Naive B cell (primary cell): Measurements from ENCODE around the gene CACNA1I. TPM values are rescaled to one million over a fixed set of nuclear protein-coding genes. Genes with fewer than 3 reads are reported as not detected.

Experiments
- ATAC-seq, 2 donors: fragments of 150-1000 bp; cut with Tn5 transposase; 2 replicates each; pipeline ENCODE4 v1.10.0; 2021; ENCODE audit warnings: low read depth in 2 of 2, mild to moderate bottlenecking in 2 of 2, moderate library complexity in 2 of 2
- DNase-seq: peaks from one replicate; pipeline ENCODE4 v3.0.0; 2022
- H3K27ac Mint-ChIP-seq, 6 donors: one replicate each; pipeline ENCODE4 v1.8.0; 2020 to 2022; ENCODE audit warnings: mild to moderate bottlenecking in 6 of 6, mixed read lengths in 6 of 6, moderate library complexity in 5 of 6, inconsistent platforms in 2 of 6
- H3K27me3 Mint-ChIP-seq, 3 donors: one replicate each; pipeline ENCODE4 v1.8.0; 2021 to 2022; ENCODE audit warnings: mixed read lengths in 3 of 3, mild to moderate bottlenecking in 1 of 3
- H3K36me3 Mint-ChIP-seq, 2 donors: one replicate each; pipeline ENCODE4 v1.8.0; 2020 to 2022; ENCODE audit warnings: mixed read lengths in 2 of 2, inconsistent platforms in 1 of 2, mild to moderate bottlenecking in 1 of 2
- H3K4me1 Mint-ChIP-seq, 3 donors: one replicate each; pipeline ENCODE4 v1.8.0; 2020 to 2022; ENCODE audit warnings: mixed read lengths in 3 of 3, inconsistent platforms in 1 of 3, mild to moderate bottlenecking in 1 of 3, moderate library complexity in 1 of 3
- H3K4me3 Mint-ChIP-seq, 8 donors: one replicate each; pipeline ENCODE4 v1.8.0; 2020 to 2022; ENCODE audit warnings: mild to moderate bottlenecking in 8 of 8, mixed read lengths in 8 of 8, moderate library complexity in 8 of 8, inconsistent platforms in 2 of 8
- H3K9me3 Mint-ChIP-seq, 7 donors: one replicate each; pipeline ENCODE4 v1.8.0; 2020 to 2022; ENCODE audit warnings: mixed read lengths in 7 of 7, mild to moderate bottlenecking in 5 of 7, inconsistent platforms in 2 of 7, moderate library complexity in 1 of 7
- polyA plus RNA-seq, 6 donors: library from polyadenylated mRNA; unstranded; fragments of 300-500 nt; fragmentation: Illumina TruSeq; gene quantifications; one replicate each; pipeline ENCODE4 v1.2.3, GENCODE V29; 2021; ENCODE audit warnings: low read depth in 6 of 6

The CACNA1I gene
- polyA plus RNA-seq, 6 donors from 2014 or later, result not detected

DNA sequence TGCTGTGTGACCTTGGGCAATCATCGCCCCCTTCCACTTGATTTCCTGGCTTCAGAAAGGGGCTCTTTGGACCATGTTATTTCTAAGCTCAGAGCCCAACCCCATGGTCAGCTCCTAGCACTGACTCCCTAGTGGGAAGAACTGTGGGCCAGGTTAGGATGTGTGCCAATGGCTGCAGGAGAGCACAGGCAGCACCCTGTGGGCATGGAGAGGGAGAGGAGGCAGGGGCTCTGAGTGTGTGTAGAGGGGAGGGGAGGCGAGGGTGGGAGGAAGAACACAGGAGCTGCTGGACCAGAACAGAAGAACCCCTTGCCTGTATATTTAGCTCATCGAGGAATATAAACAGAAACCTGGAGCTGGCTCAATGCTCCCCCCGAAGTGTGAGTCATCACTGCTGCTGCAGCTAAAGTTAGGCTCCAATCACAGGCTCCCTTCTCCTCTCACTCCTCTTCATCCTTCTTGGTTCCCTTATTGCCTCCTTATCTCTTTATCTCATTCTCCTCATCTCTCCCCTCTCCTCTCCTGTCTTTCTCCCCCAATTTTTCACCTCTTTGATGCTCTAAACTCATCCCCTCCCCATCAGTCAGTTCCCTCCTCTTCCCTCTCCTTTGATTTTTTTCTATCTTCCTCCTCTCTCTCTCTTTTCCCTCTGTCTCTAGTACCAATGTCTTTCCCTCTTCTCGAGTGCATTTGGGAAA, 23.5 kb upstream of the CACNA1I start:
- Mint-ChIP-seq H3K36me3 (peaks cover 0 to 8% of the 10 kb centered on the region in 2 donors), H3K27me3 (peaks cover 54 to 70% (median 70%) of the 10 kb centered on the region in 3 donors), H3K9me3 (peaks cover 0 to 4% (median 0%) of the 10 kb centered on the region in 7 donors), H3K4me3 (no peak overlapping the region), H3K4me1 (peaks cover 13 to 20% (median 18%) of the 10 kb centered on the region in 3 donors), H3K27ac (peak overlapping the region in 1 of 6 donors; percentile 3)
- DNase-seq (no peak), ATAC-seq (no peak)

DNA sequence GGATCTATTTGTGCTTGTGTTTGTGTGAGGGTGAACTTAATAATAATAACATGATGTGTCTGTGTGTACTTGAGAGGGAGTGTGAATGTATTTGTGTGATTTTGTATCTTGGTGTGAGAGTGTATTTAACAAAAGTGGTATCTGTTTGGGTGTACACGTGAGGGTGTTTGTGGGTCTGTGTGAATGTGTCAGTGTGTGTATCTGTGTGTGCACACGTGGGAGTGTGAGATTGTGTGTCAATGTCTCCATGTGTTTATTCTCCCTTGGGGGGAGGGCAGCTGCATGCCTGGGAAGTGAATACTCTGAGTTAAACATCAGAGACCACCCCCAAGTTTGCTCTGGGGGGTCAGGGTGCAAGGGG, 23.0 kb upstream of the CACNA1I start:
- H3K27me3 Mint-ChIP-seq, result peaks cover 57 to 75% (median 69%) of the 10 kb centered on the region in 3 donors
- H3K4me3 Mint-ChIP-seq, result no peak overlapping the region
- peak overlapping the region in 1 of 6 donors; percentile 3 for H3K27ac Mint-ChIP-seq
- peaks cover 0 to 4% (median 0%) of the 10 kb centered on the region in 7 donors for H3K9me3 Mint-ChIP-seq
- H3K36me3 Mint-ChIP-seq, result peaks cover 0 to 8% of the 10 kb centered on the region in 2 donors
- DNase-seq (no peak), ATAC-seq (no peak)
- H3K4me1 Mint-ChIP-seq, result peaks cover 13 to 20% (median 18%) of the 10 kb centered on the region in 3 donors

DNA sequence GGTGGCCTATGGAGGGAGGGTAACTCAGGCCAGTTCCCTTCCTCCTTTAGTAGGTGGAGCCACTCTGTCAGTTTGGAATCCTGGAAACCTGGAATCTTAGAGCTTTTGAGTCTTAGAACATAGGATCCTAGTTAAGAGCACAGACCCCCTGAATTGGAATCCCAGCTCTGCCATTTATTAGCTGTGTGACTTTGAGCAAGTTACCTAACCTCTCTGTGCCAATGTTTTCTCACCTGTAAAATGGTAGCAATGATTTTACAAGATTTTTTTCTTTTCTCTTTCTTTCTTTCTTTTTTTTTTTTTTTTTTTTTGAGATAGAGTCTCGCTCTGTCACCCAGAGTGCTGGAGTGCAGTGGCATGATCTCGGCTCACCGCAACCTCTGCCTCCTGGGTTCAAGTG, 17.1 kb upstream of the CACNA1I start:
- Mint-ChIP-seq H3K9me3 (peaks cover 0 to 3% (median 0%) of the 10 kb centered on the region in 7 donors), H3K4me1 (peaks cover 0 to 9% (median 7%) of the 10 kb centered on the region in 3 donors), H3K36me3 (no peaks in the 10 kb centered on the region), H3K27ac (no peak overlapping the region), H3K27me3 (peaks cover 56 to 71% (median 56%) of the 10 kb centered on the region in 3 donors), H3K4me3 (peak overlapping the region in 1 of 8 donors; percentile 21)
- ATAC-seq, result no peak
- DNase-seq, result no peak

DNA sequence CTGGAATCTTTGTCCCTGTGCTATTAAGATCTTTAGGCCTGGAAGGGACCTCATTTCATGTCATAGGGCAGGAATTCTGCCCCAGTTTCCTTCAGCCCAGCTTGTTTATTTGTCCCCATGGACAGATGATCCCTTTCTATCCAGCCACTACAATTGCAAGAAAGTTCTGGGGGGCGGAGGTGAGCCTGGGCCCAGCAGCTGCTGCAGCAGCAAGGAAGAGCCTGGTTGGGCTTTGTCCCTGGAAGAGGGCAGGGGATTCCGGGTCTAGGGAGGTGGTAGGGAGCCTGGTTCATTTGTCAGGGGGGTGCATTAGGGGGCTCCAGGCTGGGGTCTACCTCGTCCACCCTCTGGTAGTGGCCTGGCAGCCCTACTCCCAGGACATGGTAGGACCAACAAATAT, 16.4 kb upstream of the CACNA1I start:
- H3K4me3 Mint-ChIP-seq, result peak overlapping the region in 1 of 8 donors; percentile 64
- DNase-seq (no peak), ATAC-seq (no peak)
- H3K36me3 Mint-ChIP-seq, result no peaks in the 10 kb centered on the region
- peak overlapping the region in 2 of 6 donors; percentile 19 to 54 for H3K27ac Mint-ChIP-seq
- peaks cover 0 to 3% (median 0%) of the 10 kb centered on the region in 7 donors for H3K9me3 Mint-ChIP-seq
- H3K4me1 Mint-ChIP-seq, result peaks cover 0 to 11% (median 9%) of the 10 kb centered on the region in 3 donors
- peaks cover 60 to 77% (median 63%) of the 10 kb centered on the region in 3 donors for H3K27me3 Mint-ChIP-seq

DNA sequence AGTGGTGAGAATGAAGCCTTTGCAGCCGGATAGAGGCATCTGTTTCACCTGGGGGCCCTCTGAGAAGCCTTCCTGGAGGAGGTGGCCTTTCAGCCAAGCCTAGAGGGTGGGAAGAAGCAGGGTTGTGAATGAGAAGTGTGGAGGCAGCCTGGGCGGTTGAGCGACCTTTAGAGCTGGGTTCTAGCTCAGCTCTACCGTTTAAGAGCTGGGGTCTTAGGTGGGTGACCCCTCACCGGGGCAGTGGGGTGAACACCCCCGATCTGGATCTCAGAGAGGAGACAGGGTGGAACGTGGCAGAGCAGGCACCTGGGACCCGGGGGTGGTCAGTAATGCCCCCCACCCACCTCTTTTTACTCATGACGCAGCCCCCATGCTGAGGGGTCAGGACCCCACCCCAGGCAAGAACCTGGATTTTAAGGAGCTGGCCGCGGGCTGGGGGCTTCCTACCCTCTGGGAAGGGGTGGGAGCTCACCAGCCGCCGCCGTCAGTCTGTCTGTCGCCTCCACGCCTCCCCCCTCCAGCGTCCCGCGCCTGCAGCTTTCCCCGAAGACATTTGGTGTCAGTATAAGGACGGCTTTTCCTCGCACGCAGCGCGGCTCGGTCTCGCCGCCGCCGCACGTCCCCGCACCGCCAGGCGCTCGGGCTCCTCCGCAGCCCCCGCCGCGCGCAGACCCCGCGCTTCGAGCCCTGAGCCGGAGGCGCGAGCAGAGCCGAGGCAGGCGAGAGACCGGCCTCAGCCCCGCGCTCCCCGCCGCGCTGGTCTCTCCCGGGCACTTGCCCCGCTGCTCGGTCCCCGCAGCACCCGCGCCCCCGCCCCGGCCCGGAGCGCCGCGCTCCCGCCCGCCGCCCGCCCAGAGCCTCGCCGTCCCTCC, 13.3 kb upstream of the CACNA1I start:
- H3K4me3 Mint-ChIP-seq, result peak overlapping the region in 7 of 8 donors; percentile 49 to 81 (median 78)
- H3K27me3 Mint-ChIP-seq, result peaks cover 44 to 68% (median 58%) of the 10 kb centered on the region in 3 donors
- peak overlapping the region in 1 of 6 donors; percentile 39 for H3K27ac Mint-ChIP-seq
- DNase-seq, result no peak
- ATAC-seq, result peak; percentile 25 to 54
- H3K4me1 Mint-ChIP-seq, result peaks cover 0 to 15% (median 9%) of the 10 kb centered on the region in 3 donors
- no peaks in the 10 kb centered on the region for H3K36me3 Mint-ChIP-seq
- peaks cover 0 to 3% (median 0%) of the 10 kb centered on the region in 7 donors for H3K9me3 Mint-ChIP-seq

DNA sequence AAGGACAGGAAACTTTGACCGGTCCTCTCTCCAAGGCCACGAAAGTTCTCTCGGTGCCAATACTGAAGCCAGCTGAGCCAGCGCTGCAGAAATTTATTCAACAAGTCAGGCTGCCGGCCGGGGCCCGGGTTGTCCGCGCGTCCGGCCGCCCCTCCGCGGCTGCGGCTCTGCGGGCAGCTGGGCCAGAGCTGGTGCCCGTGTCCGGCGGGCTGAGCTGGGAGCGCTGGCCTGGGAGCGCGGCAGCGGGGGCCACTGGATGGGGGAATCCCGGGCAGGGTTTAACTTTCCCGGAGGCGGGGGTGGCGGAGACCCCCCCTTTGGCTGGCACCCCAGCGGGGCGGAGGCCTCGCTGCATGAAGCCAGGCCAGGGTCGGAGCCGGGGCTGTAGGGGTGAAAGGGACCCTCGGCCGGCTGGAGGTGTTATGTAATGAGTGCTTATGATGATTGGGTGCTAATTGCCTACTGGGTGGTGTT, 12.3 kb upstream of the CACNA1I start:
- Mint-ChIP-seq H3K27ac (no peak overlapping the region), H3K4me3 (peak overlapping the region in 7 of 8 donors; percentile 61 to 83 (median 72)), H3K9me3 (peaks cover 0 to 3% (median 0%) of the 10 kb centered on the region in 7 donors), H3K36me3 (no peaks in the 10 kb centered on the region), H3K4me1 (peaks cover 0 to 15% (median 9%) of the 10 kb centered on the region in 3 donors), H3K27me3 (peaks cover 37 to 57% (median 48%) of the 10 kb centered on the region in 3 donors)
- no peak for ATAC-seq
- DNase-seq, result no peak

DNA sequence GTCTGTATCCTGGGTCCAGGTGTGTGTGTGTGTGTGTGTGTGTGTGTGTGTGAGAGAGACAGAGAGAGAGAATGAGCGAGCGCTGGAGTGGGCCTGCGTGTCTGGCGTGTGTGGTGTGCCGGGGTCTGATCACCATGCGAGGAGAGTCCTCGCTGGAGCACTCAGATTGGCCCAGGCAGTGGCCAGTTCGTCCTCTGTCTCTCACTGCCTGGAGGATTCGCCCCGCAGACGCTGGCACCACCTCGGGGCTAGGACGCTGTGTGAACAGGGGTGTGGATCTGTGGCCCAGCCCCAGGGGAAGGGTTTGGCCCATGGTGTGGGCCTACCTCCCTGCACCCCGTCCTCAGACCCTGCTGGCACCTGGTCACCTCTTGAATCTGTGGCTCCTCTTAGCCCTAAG, 11.6 kb upstream of the CACNA1I start:
- ATAC-seq (no peak), DNase-seq (no peak)
- Mint-ChIP-seq H3K9me3 (peaks cover 0 to 3% (median 0%) of the 10 kb centered on the region in 7 donors), H3K27ac (peak overlapping the region in 1 of 6 donors; percentile 23), H3K36me3 (no peaks in the 10 kb centered on the region), H3K27me3 (peaks cover 35 to 52% (median 47%) of the 10 kb centered on the region in 3 donors), H3K4me3 (peak overlapping the region in 2 of 8 donors; percentile 58 to 80), H3K4me1 (peaks cover 0 to 15% (median 9%) of the 10 kb centered on the region in 3 donors)

DNA sequence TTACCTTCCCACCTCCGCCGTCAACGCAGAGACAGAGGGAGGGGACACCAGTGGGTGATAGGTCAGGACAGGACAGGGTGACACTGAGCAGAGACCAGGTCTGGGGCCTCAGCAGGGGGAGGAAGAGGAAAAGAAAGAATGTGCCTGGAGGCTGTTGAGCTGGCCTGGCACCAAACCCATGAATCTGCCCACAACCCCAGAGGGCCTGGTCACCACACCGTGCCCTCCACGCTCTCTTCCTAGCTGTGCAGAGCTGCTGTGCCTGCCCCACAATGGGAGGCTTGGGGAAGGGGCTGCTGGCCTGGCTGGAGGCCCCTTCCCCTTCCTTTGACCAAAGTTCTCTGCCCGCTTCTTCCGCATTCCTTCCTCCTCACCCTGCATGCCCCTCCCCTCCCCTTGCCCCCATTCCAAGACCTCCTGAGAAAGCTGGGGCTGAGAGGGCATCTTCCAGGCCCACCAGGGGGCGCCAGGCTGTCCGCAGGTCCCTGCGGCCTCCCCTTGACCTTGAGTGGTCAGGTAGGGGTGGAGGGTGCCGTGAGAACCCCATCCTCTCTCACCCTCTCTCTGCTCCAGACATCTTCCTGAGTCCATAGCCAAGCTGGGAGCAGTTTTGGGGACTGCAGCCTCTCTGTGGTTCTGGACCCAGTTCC, 11.0 kb upstream of the CACNA1I start:
- Mint-ChIP-seq H3K36me3 (no peaks in the 10 kb centered on the region), H3K27ac (no peak overlapping the region), H3K27me3 (peaks cover 30 to 46% (median 41%) of the 10 kb centered on the region in 3 donors), H3K4me1 (peaks cover 0 to 15% (median 9%) of the 10 kb centered on the region in 3 donors), H3K9me3 (peaks cover 0 to 3% (median 0%) of the 10 kb centered on the region in 7 donors), H3K4me3 (no peak overlapping the region)
- ATAC-seq (no peak), DNase-seq (no peak)

DNA sequence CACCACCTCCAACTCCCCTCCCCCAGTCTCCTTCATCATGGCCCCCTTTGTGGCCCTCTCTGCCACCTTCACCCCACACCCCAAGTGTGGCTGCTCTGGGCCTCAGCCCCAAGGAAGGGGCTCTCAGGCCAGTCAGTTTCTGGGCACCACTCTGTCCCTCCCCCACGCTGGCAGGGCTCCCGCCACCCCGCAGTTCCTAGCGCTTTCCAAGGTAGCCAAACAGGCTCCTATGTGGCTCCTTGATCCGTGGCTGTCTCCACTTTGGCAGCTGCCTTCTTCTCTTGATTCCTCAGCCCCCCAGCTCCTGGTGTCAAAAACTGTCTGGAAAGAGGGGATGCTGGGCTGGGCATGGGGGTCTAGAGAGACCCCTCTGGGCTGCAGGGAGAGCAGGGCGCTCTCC, 10.4 kb upstream of the CACNA1I start:
- Mint-ChIP-seq H3K4me3 (peak overlapping the region in 1 of 8 donors; percentile 10), H3K27ac (peak overlapping the region in 1 of 6 donors; percentile 54), H3K4me1 (peaks cover 0 to 15% (median 9%) of the 10 kb centered on the region in 3 donors), H3K36me3 (peaks cover 0 to under 1% of the 10 kb centered on the region in 2 donors), H3K9me3 (peaks cover 0 to 3% (median 0%) of the 10 kb centered on the region in 7 donors), H3K27me3 (peaks cover 28 to 43% (median 41%) of the 10 kb centered on the region in 3 donors)
- ATAC-seq, result no peak
- DNase-seq, result no peak

DNA sequence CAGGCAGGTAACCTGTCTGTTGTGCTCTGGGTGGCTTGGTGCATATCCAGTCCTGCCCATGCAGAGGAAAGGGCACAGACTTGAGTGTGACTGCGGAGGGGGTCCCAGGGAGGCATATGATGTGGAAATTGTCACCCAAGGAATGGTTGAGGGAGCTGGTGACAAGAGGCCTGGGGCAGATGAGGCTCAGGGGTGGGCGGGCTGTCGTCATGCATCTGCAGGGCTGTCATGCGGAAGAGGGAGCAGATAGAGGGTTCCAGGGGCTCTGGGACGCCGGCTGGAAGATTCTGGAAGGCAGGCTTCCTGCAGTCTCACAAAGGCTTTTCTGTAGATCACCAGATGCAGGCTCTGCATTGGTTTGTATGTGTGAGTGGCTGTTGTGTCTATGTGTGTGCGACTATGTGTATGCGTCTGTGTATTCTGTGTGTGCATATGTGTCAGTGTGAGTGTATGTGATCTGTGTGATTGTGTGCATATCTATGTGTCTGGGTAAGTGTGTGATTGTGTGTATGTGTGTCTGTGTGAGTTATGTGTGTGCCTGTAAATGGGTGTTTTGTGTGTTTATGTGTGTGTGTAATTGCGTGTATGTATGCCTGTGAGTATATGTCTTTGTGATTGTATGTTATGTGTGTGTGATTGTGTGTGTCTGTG, 7.6 kb upstream of the CACNA1I start:
- H3K27ac Mint-ChIP-seq, result no peak overlapping the region
- H3K9me3 Mint-ChIP-seq, result peaks cover 0 to 8% (median 5%) of the 10 kb centered on the region in 7 donors
- no peak overlapping the region for H3K4me3 Mint-ChIP-seq
- peaks cover 10 to 28% (median 22%) of the 10 kb centered on the region in 3 donors for H3K27me3 Mint-ChIP-seq
- no peak for DNase-seq
- no peak for ATAC-seq
- peaks cover 0 to 10% of the 10 kb centered on the region in 2 donors for H3K36me3 Mint-ChIP-seq
- peaks cover 10 to 24% (median 13%) of the 10 kb centered on the region in 3 donors for H3K4me1 Mint-ChIP-seq

DNA sequence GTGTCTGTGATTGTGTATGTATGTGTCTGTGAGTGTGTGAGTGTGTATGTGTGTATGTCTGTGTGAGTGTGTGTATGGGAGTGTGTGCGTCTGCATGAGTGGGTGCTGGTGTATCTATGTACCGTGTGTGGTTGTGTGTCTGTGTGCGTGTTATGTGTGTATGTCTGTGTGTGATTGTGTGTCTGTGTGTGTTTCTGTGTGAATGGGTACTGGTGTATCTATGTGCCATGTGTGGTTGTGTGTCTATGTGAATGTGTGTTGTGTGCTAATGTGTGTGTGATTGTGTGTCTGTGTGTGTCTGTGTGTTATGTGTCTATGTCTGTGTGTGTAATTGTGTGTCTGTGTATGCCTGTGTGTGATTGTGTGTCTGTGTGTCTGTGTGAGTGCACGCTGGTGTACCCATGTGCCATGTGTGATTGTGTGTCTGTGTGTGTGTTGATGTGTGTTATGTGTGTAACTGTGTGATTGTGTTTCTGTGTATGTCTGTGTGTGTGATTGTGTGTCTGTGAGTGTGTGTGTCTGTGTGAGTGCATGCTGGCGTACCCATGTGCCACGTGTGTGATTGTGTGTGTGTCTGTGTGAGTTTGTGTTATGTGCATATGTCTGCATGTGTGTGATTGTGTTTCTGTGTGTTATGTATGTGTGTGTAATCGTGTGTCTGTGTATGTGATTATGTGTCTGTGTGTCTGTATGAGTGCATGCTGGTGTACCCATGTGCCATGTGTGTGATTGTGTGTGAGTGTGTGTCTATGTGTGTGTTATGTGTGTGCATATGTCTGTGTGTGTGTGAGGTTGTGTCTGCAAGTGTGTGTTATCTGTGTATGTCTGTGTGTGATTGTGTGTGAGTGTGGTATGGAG, 6.8 kb upstream of the CACNA1I start:
- peaks cover 0 to 10% of the 10 kb centered on the region in 2 donors for H3K36me3 Mint-ChIP-seq
- H3K9me3 Mint-ChIP-seq, result peaks cover 0 to 8% (median 5%) of the 10 kb centered on the region in 7 donors
- H3K4me1 Mint-ChIP-seq, result peaks cover 13 to 23% (median 13%) of the 10 kb centered on the region in 3 donors
- no peak overlapping the region for H3K4me3 Mint-ChIP-seq
- ATAC-seq, result no peak
- H3K27ac Mint-ChIP-seq, result no peak overlapping the region
- peaks cover 7 to 23% (median 16%) of the 10 kb centered on the region in 3 donors for H3K27me3 Mint-ChIP-seq
- no peak for DNase-seq
